ENCODE data around the gene CPTP.

The CPTP gene

DNA sequence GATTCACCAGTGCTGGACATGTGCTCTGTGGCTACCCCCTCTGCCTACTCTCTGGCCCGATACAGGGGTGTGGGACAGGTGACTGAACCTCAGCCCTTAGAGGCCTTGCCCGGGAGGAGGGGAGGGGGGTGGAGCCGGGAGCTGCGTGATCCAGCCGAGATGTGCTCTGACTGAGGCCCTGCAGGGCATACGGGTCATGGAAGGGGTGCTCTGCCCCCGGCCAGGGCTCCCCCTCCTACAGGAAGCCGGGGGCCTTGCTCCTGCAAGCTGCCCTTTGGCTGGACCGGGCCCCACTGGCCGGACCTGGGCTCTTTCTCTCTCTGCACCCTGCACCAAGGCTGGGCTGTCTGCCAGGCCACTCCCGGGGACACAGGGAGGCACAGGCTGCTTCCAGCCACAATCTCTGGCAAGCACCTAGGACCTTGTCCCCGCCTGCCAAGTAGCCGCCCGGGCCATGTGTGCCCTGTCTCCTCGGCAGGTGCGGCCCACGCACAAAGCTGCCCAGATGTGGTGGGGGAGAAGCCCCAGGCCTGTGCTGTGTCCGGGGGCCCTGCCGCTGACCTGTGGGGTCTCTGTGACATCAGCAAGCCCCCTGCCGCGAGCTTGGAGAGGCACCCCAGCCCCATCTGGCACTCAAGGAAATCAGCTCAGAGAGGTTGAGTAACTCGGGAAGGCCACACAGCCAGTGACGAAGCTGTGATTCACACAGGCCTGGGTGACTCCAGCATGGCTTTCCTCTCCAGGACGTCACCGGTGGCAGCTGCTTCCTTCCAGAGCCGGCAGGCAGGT lies 42.9 kb upstream of the CPTP start:
- DNase-seq (ENCODE audit: low spot score) = no peak
- in situ Hi-C loops (cut with MboI; ENCODE audit: low sequenced_read_pairs, unreplicated experiment) = no loop called here
- TF ChIP-seq, protein P1, sequence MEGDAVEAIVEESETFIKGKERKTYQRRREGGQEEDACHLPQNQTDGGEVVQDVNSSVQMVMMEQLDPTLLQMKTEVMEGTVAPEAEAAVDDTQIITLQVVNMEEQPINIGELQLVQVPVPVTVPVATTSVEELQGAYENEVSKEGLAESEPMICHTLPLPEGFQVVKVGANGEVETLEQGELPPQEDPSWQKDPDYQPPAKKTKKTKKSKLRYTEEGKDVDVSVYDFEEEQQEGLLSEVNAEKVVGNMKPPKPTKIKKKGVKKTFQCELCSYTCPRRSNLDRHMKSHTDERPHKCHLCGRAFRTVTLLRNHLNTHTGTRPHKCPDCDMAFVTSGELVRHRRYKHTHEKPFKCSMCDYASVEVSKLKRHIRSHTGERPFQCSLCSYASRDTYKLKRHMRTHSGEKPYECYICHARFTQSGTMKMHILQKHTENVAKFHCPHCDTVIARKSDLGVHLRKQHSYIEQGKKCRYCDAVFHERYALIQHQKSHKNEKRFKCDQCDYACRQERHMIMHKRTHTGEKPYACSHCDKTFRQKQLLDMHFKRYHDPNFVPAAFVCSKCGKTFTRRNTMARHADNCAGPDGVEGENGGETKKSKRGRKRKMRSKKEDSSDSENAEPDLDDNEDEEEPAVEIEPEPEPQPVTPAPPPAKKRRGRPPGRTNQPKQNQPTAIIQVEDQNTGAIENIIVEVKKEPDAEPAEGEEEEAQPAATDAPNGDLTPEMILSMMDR (IDR thresholded peaks at IDR 0.05; ENCODE audit: borderline replicate concordance, control extremely low read depth, extremely low read depth, insufficient read depth, missing control alignments) = no peak

- in situ Hi-C loops (cut with MboI; ENCODE audit: low sequenced_read_pairs, unreplicated experiment) = no loop called here
- TF ChIP-seq, protein P1 (IDR thresholded peaks at IDR 0.05; ENCODE audit: borderline replicate concordance, control extremely low read depth, extremely low read depth, insufficient read depth, missing control alignments) = no peak
- DNase-seq (ENCODE audit: low spot score) = no peak
Observed at GRCh38 chr1:1282998-1283397, 41.6 kb upstream of the CPTP start.

DNA sequence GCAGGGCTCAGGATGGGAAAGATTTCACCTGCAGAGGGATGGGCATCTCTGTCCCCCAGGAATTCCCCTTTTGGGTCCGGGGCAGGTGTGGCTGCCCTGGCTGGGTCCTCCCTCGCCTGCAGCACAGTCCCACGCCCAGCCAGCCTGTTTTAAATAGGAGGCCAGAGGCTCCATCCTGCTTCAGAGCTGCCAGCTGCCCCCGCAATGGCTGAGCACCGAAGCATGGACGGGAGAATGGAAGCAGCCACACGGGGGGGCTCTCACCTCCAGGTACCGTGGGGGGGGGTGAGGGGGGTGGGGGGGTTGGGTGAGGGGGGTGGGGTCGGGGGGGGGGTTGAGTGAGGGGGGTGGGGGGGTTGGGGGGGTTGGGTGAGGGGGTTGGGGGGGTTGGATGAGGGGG lies 40.8 kb upstream of the CPTP start:
- in situ Hi-C loops (cut with MboI; ENCODE audit: low sequenced_read_pairs, unreplicated experiment) = no loop called here
- DNase-seq (ENCODE audit: low spot score) = peak; percentile 87
- TF ChIP-seq, protein P1 (IDR thresholded peaks at IDR 0.05; ENCODE audit: borderline replicate concordance, control extremely low read depth, extremely low read depth, insufficient read depth, missing control alignments) = no peak

DNA sequence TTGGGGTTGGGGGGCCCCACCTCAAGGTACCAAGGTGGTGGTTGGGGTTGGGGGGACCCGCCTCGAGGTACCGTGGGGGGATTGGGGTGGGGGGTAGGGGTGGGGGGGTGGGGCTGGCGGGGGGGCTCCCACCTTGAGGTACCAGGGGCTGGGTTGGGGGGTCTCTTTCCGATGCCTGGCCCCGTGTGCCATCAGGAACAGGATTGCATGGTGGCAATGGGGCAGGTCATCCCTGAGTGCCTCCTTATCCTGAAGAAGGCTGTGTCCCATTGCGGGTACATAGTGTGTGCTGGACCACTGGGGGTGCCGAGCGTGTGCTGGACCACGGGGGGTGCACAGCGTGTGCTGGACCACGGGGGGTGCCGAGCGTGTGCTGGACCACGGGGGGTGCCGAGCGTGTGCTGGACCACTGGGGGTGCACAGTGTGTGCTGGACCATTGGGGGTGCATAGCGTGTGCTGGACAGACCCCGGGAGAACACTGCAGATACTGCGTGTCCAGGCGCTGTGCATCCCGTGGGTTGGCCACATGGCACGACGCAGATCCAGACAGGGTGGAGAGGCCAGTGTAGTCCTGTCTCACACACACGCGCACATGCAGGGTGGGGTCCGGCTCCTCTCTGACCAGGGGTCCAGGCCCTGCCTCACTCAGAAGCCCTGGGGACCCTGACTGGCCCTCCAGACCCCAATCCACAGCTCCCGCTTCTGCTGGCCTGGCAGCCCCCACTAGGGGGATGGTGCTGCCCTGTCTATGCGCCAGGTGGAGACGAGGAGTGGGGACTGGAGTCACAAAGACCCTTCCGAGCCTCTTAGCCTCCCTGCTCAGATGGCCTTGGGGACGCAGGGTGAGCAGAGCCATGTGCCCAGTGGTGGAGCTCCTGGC lies 40.1 kb upstream of the CPTP start:
- in situ Hi-C loops (cut with MboI; ENCODE audit: low sequenced_read_pairs, unreplicated experiment) = no loop called here

DNA sequence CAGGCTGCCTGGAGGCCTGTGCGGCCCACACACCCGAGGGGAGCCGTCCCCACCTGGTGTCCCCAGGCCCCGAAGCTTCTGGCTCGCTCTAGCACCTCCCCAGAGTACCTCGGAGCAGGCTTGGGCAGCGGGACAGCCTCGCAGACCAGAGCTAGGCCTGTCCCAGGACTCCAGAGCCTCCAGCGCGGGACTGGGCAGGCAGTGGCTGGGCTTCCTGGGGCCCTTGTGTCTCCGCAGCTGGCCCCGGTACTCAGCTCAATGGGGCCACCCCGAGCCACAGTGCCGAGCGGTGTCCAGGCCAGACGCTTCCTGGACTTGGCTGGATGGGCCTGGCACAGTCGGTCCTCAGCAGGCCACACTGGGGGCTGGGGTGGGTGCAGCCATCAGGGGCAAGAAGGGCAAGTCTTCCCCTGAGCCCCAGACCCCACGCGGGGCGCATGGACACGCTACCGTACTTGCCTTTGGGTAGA lies 39.5 kb upstream of the CPTP start:
- no peak for DNase-seq (ENCODE audit: low spot score)
- TF ChIP-seq, protein P1 (IDR thresholded peaks at IDR 0.05; ENCODE audit: borderline replicate concordance, control extremely low read depth, extremely low read depth, insufficient read depth, missing control alignments) = no peak
- in situ Hi-C loops (cut with MboI; ENCODE audit: low sequenced_read_pairs, unreplicated experiment) = no loop called here

More for the DNA sequence above, 40.1 kb upstream of the CPTP start:
- TF ChIP-seq, protein P1 (IDR thresholded peaks at IDR 0.05; ENCODE audit: borderline replicate concordance, control extremely low read depth, extremely low read depth, insufficient read depth, missing control alignments) = no peak
- DNase-seq (ENCODE audit: low spot score) = no peak

- TF ChIP-seq, protein P1 (IDR thresholded peaks at IDR 0.05; ENCODE audit: borderline replicate concordance, control extremely low read depth, extremely low read depth, insufficient read depth, missing control alignments) = no peak
- in situ Hi-C loops (cut with MboI; ENCODE audit: low sequenced_read_pairs, unreplicated experiment) = no loop called here
- DNase-seq (ENCODE audit: low spot score) = no peak
Observed at GRCh38 chr1:1285611-1286311, 38.8 kb upstream of the CPTP start.

All from GM13976 (cell line).